Body of pancreas (tissue), 4 donors: ENCODE data around the gene ARHGAP27.
"Not testable (repeated sequence)": the region's sequence is repeated elsewhere in the genome, so short reads cannot be mapped to it uniquely, and the experiment has no call there.

Experiments
- CTCF ChIP-seq, 7 experiments: fragments of 450-650 bp in 4 of 7; fragments of 200-600 bp in 3 of 7; sonication (generic) in 3 of 7; IDR thresholded peaks; one replicate each; pipeline ENCODE4 v1.5.1; 2016 to 2019; ENCODE audit warnings: antibody characterized with exemption in 7 of 7
- POLR2A ChIP-seq, 3 donors: fragments of 450-650 bp; IDR thresholded peaks; one replicate each; pipeline ENCODE4 v1.6.1; 2016; ENCODE audit warnings: antibody characterized with exemption in 3 of 3, mild to moderate bottlenecking in 2 of 3

DNA sequence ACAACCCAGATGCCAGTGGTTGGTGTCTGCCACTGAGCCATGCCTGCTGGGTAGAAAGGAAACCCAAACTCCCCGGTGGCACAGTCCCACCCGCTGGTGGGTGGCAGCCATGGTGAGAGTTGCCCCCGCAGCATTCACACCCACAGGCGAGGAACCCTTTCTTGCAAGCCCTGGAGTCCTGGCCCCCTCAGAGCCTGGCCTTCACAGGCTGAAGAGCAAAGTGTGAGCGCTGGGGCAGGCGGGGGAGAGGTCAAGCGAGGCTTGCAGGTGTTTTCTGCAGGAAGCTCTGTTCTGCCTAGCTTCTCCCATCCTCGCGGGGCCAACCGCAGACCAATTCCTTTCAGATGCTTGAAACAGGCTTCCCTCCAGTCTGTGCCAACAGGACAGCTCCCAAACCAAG lies 19.0 kb upstream of the ARHGAP27 start:
- not testable (repeated sequence) for TF ChIP-seq CTCF, POLR2A (IDR thresholded peaks at IDR 0.05)
